ENCODE results near the gene SREK1. TPM values are rescaled to one million over a fixed set of nuclear protein-coding genes. Genes with fewer than 3 reads are reported as not detected.

Gene SREK1, protein sequence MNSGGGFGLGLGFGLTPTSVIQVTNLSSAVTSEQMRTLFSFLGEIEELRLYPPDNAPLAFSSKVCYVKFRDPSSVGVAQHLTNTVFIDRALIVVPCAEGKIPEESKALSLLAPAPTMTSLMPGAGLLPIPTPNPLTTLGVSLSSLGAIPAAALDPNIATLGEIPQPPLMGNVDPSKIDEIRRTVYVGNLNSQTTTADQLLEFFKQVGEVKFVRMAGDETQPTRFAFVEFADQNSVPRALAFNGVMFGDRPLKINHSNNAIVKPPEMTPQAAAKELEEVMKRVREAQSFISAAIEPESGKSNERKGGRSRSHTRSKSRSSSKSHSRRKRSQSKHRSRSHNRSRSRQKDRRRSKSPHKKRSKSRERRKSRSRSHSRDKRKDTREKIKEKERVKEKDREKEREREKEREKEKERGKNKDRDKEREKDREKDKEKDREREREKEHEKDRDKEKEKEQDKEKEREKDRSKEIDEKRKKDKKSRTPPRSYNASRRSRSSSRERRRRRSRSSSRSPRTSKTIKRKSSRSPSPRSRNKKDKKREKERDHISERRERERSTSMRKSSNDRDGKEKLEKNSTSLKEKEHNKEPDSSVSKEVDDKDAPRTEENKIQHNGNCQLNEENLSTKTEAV
- total RNA-seq (72.9 and 78.6 TPM in 2 replicates), polyA plus RNA-seq (22.0 and 27.4 TPM in 2 replicates), polyA minus RNA-seq (121 and 148 TPM in 2 replicates), Bru-seq, nascent RNA (percentile 98 among the genes with signal in this experiment), BruChase-seq, experiment 1, labeled RNA remaining after a 6-hour chase (percentile 94 among the genes with signal in this experiment), BruChase-seq, experiment 2, labeled RNA remaining after a 2-hour chase (percentile 94 among the genes with signal in this experiment)
- polyA plus RNA-seq (2011; cell fraction: cytosol; rRNA removed) = 9.4 and 12.4 TPM in 2 replicates
- 179 and 219 TPM in 2 replicates for polyA plus RNA-seq (2011; cell fraction: nucleus; rRNA removed)
- polyA plus RNA-seq (2012) = 39.9 and 41.5 TPM in 2 replicates
- polyA minus RNA-seq (2011; cell fraction: cytosol; rRNA and poly(A)+ RNA removed) = 17.8 TPM
- 397 and 441 TPM in 2 replicates for polyA minus RNA-seq (2011; cell fraction: nucleus; rRNA and poly(A)+ RNA removed)
- long read RNA-seq, full-length matches to known transcripts = 36 of 52 reads
- long read RNA-seq, partial matches to known transcripts = 2 of 52 reads
- long read RNA-seq, other reads (novel, unspliced or antisense) = 14 of 52 reads

- peaks cover 48% of the 10 kb centered on the region for H3K79me2 ChIP-seq (ENCODE audit: control insufficient read depth, insufficient read depth, low read length)
- ChIA-PET POLR2A (interaction anchor here (0.6 to 1.0 kb wide), 2 partner anchors 21 to 384 kb away, joined by 4 read pairs; no protein-coding TSS in a partner anchor), CTCF (no interaction called here)
- no peaks in the 10 kb centered on the region for H3K9me3 ChIP-seq (replicated peaks; ENCODE audit: control insufficient read depth, insufficient read depth, low read length)
- no peaks in the 10 kb centered on the region for H3K36me3 ChIP-seq (ENCODE audit: control insufficient read depth in 2 of 2, extremely low read depth in 1 of 2, insufficient read depth in 2 of 2, low read length in 2 of 2)
- H3K9ac ChIP-seq (replicated peaks; ENCODE audit: extremely low read depth, insufficient read depth, low read length) = peak within 1 kb of the TSS; percentile 97
- no peaks in the 10 kb centered on the region for H4K20me1 ChIP-seq (replicated peaks; ENCODE audit: control insufficient read depth, extremely low read depth, insufficient read depth, low read length)
- FAIRE-seq = peak; percentile 80
- TF ChIP-seq POLR2AphosphoS5 (IDR thresholded peaks at IDR 0.05; ENCODE audit: insufficient read depth, low read depth, low read length) (peak; percentile 95), MYC (IDR thresholded peaks at IDR 0.05; ENCODE audit: low read depth, low read length) (no peak), FOS (IDR thresholded peaks at IDR 0.05; ENCODE audit: borderline replicate concordance, insufficient read depth, low read length) (peak; percentile 8), JUN (IDR thresholded peaks at IDR 0.05; ENCODE audit: borderline replicate concordance, insufficient read depth, insufficient read length, low read depth) (no peak), MAX (IDR thresholded peaks at IDR 0.05; ENCODE audit: insufficient read depth, insufficient read length) (peak; percentile 72), EZH2 (IDR thresholded peaks at IDR 0.05; ENCODE audit: borderline replicate concordance, low read depth, low read length, severe bottlenecking) (no peak), GATA2 (IDR thresholded peaks at IDR 0.05; ENCODE audit: insufficient read depth, insufficient read length, low read depth, low read length) (no peak), POLR2A (IDR thresholded peaks at IDR 0.05; ENCODE audit: low read depth, low read length) (peak; percentile 86)
- TF ChIP-seq, protein P1, sequence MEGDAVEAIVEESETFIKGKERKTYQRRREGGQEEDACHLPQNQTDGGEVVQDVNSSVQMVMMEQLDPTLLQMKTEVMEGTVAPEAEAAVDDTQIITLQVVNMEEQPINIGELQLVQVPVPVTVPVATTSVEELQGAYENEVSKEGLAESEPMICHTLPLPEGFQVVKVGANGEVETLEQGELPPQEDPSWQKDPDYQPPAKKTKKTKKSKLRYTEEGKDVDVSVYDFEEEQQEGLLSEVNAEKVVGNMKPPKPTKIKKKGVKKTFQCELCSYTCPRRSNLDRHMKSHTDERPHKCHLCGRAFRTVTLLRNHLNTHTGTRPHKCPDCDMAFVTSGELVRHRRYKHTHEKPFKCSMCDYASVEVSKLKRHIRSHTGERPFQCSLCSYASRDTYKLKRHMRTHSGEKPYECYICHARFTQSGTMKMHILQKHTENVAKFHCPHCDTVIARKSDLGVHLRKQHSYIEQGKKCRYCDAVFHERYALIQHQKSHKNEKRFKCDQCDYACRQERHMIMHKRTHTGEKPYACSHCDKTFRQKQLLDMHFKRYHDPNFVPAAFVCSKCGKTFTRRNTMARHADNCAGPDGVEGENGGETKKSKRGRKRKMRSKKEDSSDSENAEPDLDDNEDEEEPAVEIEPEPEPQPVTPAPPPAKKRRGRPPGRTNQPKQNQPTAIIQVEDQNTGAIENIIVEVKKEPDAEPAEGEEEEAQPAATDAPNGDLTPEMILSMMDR (IDR thresholded peaks at IDR 0.05; ENCODE audit: extremely low read depth in 1 of 2, insufficient read depth in 1 of 2, low read depth in 1 of 2, low read length in 2 of 2) = no peak
- peak; percentile 95 for DNase-seq (ENCODE audit: low read depth, low spot score)
- H3K4me3 ChIP-seq (replicated peaks in 1 of 3; ENCODE audit: insufficient read depth in 1 of 3, low read depth in 1 of 3, low read length in 3 of 3) = peak within 1 kb of the TSS; percentile 74 to 98 (median 77)
- H3K27ac ChIP-seq (ENCODE audit: insufficient read depth, low read depth, low read length) = peak within 1 kb of the TSS; percentile 93
- peaks cover 16% of the 10 kb centered on the region for H3K4me1 ChIP-seq (ENCODE audit: control insufficient read depth, extremely low read depth, insufficient read depth, low read length)
- BruUV-seq (replicated peaks) = no TSS peak
- intact Hi-C loops (cut with micrococcal nuclease) (loop anchor here (1.0 to 10.0 kb wide), 4 partner anchors 217 to 519 kb away; partner anchors contain the start of genes NLN, SGTB, SHLD3 and TRAPPC13), dilution Hi-C loops (cut with MboI; ENCODE audit: extremely low pct_ligation_motif_present, low sequenced_read_pairs) (no loop called here)
- peak within 1 kb of the TSS; percentile 97 for H2AFZ ChIP-seq (ENCODE audit: low read depth, low read length)
- peak within 1 kb of the TSS; percentile 98 for H3K4me2 ChIP-seq (ENCODE audit: insufficient read depth, low read length)
- H3K9me1 ChIP-seq (replicated peaks; ENCODE audit: control insufficient read depth, extremely low read depth, insufficient read depth, low read length) = no peaks in the 10 kb centered on the region
- H3K27me3 ChIP-seq (ENCODE audit: control insufficient read depth in 2 of 2, insufficient read depth in 2 of 2, low read length in 2 of 2) = peaks cover 2 to 6% of the 10 kb centered on the region in 2 experiments
Measured at GRCh38 chr5:66144074-66144833, at the start of gene SREK1. TSS of gene SREK1 (plus strand) at chr5:66144300. CDS start at chr5:66144377, 77 bp downstream.
